ENCODE measurements around the gene GPHN.

The GPHN gene

GRCh38 chr14:67068251-67068650 lies 560.3 kb downstream of the GPHN start:
- no peak for DNase-seq (ENCODE audit: low spot score)
- TF ChIP-seq CTCF (IDR thresholded peaks at IDR 0.05; ENCODE audit: extremely low read depth, missing control alignments), result no peak

GRCh38 chr14:67071506-67071905 lies 563.6 kb downstream of the GPHN start:
- no peak for DNase-seq (ENCODE audit: low spot score)
- no peak for TF ChIP-seq CTCF (IDR thresholded peaks at IDR 0.05; ENCODE audit: extremely low read depth, missing control alignments)

- no peak for TF ChIP-seq CTCF (IDR thresholded peaks at IDR 0.05; ENCODE audit: extremely low read depth, missing control alignments)
Measured at GRCh38 chr14:67077921-67078320, 570.0 kb downstream of the GPHN start.

GRCh38 chr14:67079846-67080245 lies 571.9 kb downstream of the GPHN start:
- no peak for DNase-seq (ENCODE audit: low spot score)

More at GRCh38 chr14:67077921-67078320, 570.0 kb downstream of the GPHN start:
- no peak for DNase-seq (ENCODE audit: low spot score)

DNA sequence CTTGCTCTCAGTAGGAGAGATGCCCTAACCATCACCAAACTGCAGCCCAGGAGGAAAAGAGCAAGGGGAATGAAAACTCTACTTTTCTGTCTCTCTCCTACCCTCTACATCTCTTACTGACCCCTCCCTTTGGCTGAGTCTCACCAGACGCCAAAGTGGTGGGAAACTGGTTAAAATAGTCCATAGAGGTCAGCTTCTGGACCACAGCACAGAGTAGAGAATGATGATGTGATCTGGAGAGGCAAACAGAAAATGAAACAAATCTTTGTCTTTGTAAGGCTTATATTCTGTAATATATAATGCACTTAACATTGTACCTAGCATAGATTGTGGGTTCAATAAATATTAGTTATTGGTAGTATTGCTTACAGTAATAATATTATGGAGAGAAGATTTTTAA lies 600.3 kb downstream of the GPHN start:
- no peak for TF ChIP-seq CTCF (IDR thresholded peaks at IDR 0.05; ENCODE audit: extremely low read depth, missing control alignments)
- peak; percentile 3 for DNase-seq (ENCODE audit: low spot score)

More at GRCh38 chr14:67079846-67080245, 571.9 kb downstream of the GPHN start:
- no peak for TF ChIP-seq CTCF (IDR thresholded peaks at IDR 0.05; ENCODE audit: extremely low read depth, missing control alignments)

DNA sequence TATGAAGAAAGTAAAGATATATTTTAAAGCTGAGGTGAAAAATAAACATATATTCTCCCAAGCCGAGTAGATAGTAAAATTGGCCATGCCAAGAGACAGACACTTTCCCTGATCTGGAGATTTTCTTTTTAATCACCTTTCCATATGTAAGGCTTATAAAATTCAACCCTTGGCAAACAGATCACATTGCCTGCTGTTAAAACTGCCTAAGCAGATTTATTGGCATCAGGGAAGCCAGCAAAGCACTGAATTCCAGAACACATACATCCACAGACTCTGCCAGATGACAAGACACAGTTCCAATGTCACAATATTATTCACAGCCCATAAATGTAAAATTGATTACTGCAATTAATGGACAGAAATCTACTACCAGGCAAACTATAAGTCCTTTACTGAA lies 603.1 kb downstream of the GPHN start:
- no peak for TF ChIP-seq CTCF (IDR thresholded peaks at IDR 0.05; ENCODE audit: extremely low read depth, missing control alignments)
- DNase-seq (ENCODE audit: low spot score), result no peak

DNA sequence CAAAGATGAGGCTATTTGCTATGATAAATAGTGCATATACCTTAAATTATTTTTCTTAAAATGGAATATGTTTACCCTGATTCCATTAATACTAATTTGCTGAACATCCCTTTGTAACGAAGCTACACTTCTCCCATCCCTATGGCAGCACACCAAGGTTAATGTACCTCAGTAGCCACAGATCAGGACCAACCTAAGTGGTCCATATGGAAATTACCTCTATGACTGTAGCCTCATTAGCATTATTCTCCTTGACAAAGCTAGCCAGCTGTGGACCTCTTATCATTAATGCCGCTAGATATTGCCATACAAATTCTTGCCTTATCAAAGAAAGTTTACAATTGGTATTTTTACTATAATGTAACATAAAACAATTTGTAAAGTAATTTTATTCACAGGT lies 604.4 kb downstream of the GPHN start:
- DNase-seq (ENCODE audit: low spot score), result no peak
- TF ChIP-seq CTCF (IDR thresholded peaks at IDR 0.05; ENCODE audit: extremely low read depth, missing control alignments), result no peak
